Measurements from ENCODE around the gene USP5. TPM values are rescaled to one million over a fixed set of nuclear protein-coding genes. Genes with fewer than 3 reads are reported as not detected.
"Not testable (repeated sequence)": the region's sequence is repeated elsewhere in the genome, so short reads cannot be mapped to it uniquely, and the experiment has no call there.

Gene USP5
- total RNA-seq, 1 experiment from 2014 or later = 80.2 TPM

GRCh38 chr12:6883252-6883651 lies 31.3 kb downstream of the USP5 start:
- no peaks in the 10 kb centered on the region for H3K9me3 Mint-ChIP-seq (ENCODE audit: unreplicated experiment)
- no peaks in the 10 kb centered on the region for H3K36me3 Mint-ChIP-seq (ENCODE audit: insufficient read depth, unreplicated experiment)
- intact Hi-C loops (cut with micrococcal nuclease) = no loop called here
- H3K27ac Mint-ChIP-seq (ENCODE audit: low read depth, unreplicated experiment) = no peak overlapping the region
- H3K4me1 Mint-ChIP-seq (ENCODE audit: insufficient read depth, unreplicated experiment) = no peaks in the 10 kb centered on the region
- H3K27me3 Mint-ChIP-seq (ENCODE audit: insufficient read depth, unreplicated experiment) = no peaks in the 10 kb centered on the region
- TF ChIP-seq CTCF (IDR thresholded peaks at IDR 0.05; ENCODE audit: unreplicated experiment) = no peak
- DNase-seq (ENCODE audit: unreplicated experiment) = no peak
- no peak overlapping the region for H3K4me3 Mint-ChIP-seq (ENCODE audit: unreplicated experiment)
- ChIA-PET CTCF (interaction anchor here (2.3 to 4.0 kb wide), 2 partner anchors 9 to 14 kb away, joined by 16 to 24 read pairs; no protein-coding TSS in a partner anchor), POLR2A (interaction anchor here (2.7 kb wide), 1 partner anchor 11 kb away, joined by 14 read pairs; the partner anchor contains the start of gene SPSB2)
- BruUV-seq (replicated peaks) = no TSS peak

- Mint-ChIP-seq H3K27me3 (ENCODE audit: insufficient read depth, unreplicated experiment) (no peaks in the 10 kb centered on the region), H3K4me1 (ENCODE audit: insufficient read depth, unreplicated experiment) (no peaks in the 10 kb centered on the region), H3K27ac (ENCODE audit: low read depth, unreplicated experiment) (no peak overlapping the region), H3K9me3 (ENCODE audit: unreplicated experiment) (no peaks in the 10 kb centered on the region), H3K36me3 (ENCODE audit: insufficient read depth, unreplicated experiment) (no peaks in the 10 kb centered on the region), H3K4me3 (ENCODE audit: unreplicated experiment) (no peak overlapping the region)
- BruUV-seq (replicated peaks) = no TSS peak
- ChIA-PET CTCF (no interaction called here), POLR2A (interaction anchor here (2.7 kb wide), 1 partner anchor 11 kb away, joined by 14 read pairs; the partner anchor contains the start of gene SPSB2)
- no peak for TF ChIP-seq CTCF (IDR thresholded peaks at IDR 0.05; ENCODE audit: unreplicated experiment)
- intact Hi-C loops (cut with micrococcal nuclease) = no loop called here
- DNase-seq (ENCODE audit: unreplicated experiment) = no peak
Measured at GRCh38 chr12:6883683-6884082, 31.7 kb downstream of the USP5 start.

GRCh38 chr12:6884539-6884938 lies 32.6 kb downstream of the USP5 start:
- H3K4me1 Mint-ChIP-seq (ENCODE audit: insufficient read depth, unreplicated experiment) = no peaks in the 10 kb centered on the region
- CTCF ChIA-PET = interaction anchor here (0.6 to 1.9 kb wide), 4 partner anchors 10 to 145 kb away, joined by 4 to 9 read pairs (median 5); partner anchors contain the start of gene SPSB2
- no peak for DNase-seq (ENCODE audit: unreplicated experiment)
- no peaks in the 10 kb centered on the region for H3K9me3 Mint-ChIP-seq (ENCODE audit: unreplicated experiment)
- intact Hi-C loops (cut with micrococcal nuclease) = no loop called here
- H3K4me3 Mint-ChIP-seq (ENCODE audit: unreplicated experiment) = no peak overlapping the region
- no peak overlapping the region for H3K27ac Mint-ChIP-seq (ENCODE audit: low read depth, unreplicated experiment)
- BruUV-seq (replicated peaks) = no TSS peak
- TF ChIP-seq CTCF (IDR thresholded peaks at IDR 0.05; ENCODE audit: unreplicated experiment) = no peak
- POLR2A ChIA-PET = interaction anchor here (2.7 kb wide), 1 partner anchor 12 kb away, joined by 14 read pairs; the partner anchor contains the start of gene SPSB2
- no peaks in the 10 kb centered on the region for H3K27me3 Mint-ChIP-seq (ENCODE audit: insufficient read depth, unreplicated experiment)
- H3K36me3 Mint-ChIP-seq (ENCODE audit: insufficient read depth, unreplicated experiment) = no peaks in the 10 kb centered on the region

- BruUV-seq (replicated peaks); H3K4me3 Mint-ChIP-seq (ENCODE audit: unreplicated experiment); H3K27ac Mint-ChIP-seq (ENCODE audit: low read depth, unreplicated experiment); H3K36me3 Mint-ChIP-seq (ENCODE audit: insufficient read depth, unreplicated experiment); H3K9me3 Mint-ChIP-seq (ENCODE audit: unreplicated experiment); intact Hi-C loops (cut with micrococcal nuclease); H3K27me3 Mint-ChIP-seq (ENCODE audit: insufficient read depth, unreplicated experiment); H3K4me1 Mint-ChIP-seq (ENCODE audit: insufficient read depth, unreplicated experiment); POLR2A ChIA-PET; DNase-seq (ENCODE audit: unreplicated experiment): not testable (repeated sequence)
- CTCF ChIA-PET = interaction anchor here (1.5 to 1.9 kb wide), 2 partner anchors 14 to 18 kb away, joined by 7 to 9 read pairs; partner anchors contain the start of gene SPSB2
Measured at GRCh38 chr12:6886206-6886999, 34.5 kb downstream of the USP5 start.

Measured in MCF 10A (cell line).